IPS-18c (cell line): Measurements from ENCODE around the gene ZNF765.
"Not testable (repeated sequence)": the region's sequence is repeated elsewhere in the genome, so short reads cannot be mapped to it uniquely, and the experiment has no call there.

ENCODE experiments used
- H3K4me3 ChIP-seq: 2 replicates; pipeline ENCODE4 v1.7.0; 2013; ENCODE audit warnings: low read depth, mild to moderate bottlenecking, low read length, moderate library complexity; ENCODE audit not compliant: insufficient read depth
- H3K9me3 ChIP-seq: one replicate; pipeline ENCODE4 v1.6.1; 2013; ENCODE audit warnings: mild to moderate bottlenecking, low read length, moderate library complexity; ENCODE audit not compliant: control insufficient read depth, insufficient read depth

Gene ZNF765

DNA sequence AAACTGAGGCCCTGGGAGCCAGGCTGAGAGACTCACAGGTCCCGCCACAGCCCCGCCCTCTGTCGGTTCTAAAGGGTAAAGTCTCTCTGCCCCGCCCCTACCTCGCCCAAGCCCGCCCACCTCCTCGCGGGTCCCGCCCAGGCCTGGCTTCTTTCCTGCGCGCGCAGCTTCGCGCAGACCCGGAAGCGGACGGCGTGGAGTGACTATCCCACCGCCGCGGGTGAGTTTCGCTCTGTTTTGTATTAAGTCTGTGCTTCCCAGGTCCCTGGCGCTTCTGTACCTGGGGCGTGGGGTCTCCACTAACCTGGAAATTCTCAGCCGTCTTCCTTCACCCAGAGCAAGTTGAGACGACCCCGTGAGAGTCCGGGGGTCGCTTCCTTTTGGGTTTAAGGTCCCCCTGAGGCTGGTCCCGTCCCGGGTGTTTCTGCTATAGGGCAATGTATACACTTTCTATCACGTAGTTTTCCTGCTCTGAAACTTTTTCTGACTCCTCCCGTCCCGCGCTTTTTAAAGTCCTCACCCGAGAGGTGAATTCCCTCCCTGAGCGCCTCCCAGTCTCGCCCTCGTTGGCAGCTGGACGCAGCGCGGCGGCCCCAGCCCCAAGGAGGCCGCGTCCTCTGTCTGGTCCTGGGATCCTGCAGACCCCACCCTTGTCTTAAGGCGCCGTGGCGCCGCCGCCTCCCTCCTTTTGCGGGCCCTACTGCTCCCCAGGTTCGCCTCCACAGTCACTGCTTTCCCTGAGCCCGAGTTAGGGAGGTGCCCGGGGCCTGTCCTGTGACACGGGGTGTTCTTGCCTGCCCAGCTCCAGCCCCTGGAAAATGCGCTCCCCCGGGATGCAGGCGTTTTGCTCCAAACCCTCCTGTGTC, at the start of gene ZNF765:
TSS of gene ZNF765 (plus strand) at position 176 of the 866 bp plus-strand sequence. CDS start 2,867 bp downstream, outside the sequence.
- peak within 1 kb of the TSS; percentile 89 for H3K4me3 ChIP-seq
- H3K9me3 ChIP-seq = no peaks in the 10 kb centered on the region

GRCh38 chr19:53355739-53356138, 39.2 kb upstream of the ZNF765 start:
- Histone ChIP-seq H3K9me3 (peaks cover 18% of the 10 kb centered on the region), H3K4me3 (no peak overlapping the region)

DNA sequence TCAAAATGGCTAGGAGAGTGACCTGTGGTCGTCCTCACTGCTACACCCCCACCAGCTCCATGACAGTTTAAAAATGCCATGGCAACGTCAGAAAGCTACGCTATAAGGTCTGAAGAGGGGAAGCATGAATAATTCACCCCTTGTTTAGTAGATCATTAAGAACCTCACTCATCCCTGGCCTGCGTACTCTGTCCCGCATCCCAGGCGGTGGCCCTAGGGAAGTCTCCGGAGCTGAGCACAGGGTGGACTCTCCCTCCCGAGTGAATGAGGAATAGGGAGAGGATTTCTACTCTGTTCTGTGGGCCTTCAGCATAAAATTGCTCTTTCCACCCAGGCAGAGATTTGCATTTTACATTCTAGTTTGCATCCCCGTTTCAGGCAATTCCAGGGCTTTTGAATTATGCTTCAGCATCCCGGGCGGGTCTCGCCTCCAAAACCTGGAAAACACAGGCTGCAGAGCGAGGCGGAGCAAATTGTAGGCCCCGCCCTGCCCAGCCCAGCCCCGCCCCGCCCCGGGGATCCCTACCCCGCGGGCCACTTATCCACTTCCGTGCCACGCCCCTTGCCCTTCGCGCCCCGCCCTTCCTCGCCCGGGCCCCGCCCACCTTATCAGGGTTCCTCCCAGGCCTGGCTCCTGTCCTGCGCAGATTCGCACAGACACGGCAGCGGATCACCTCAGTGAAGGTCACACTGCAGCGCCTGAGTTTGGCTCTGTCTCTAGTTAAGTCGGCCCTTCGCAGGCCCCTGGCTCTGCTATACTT, 36.9 kb upstream of the ZNF765 start:
- no peak overlapping the region for H3K4me3 ChIP-seq
- H3K9me3 ChIP-seq = peaks cover 7% of the 10 kb centered on the region

- not testable (repeated sequence) for H3K9me3 ChIP-seq, H3K4me3 ChIP-seq
Measured at GRCh38 chr19:53360056-53360455, 34.9 kb upstream of the ZNF765 start.

- H3K4me3 ChIP-seq = peak within 1 kb of the TSS; percentile 55
Measured at GRCh38 chr19:53365134-53365898, 29.6 kb upstream of the ZNF765 start, which contains the start of gene ZNF525. ZNF525 (plus strand) TSS chr19:53365705; CDS start chr19:53372282, 6,577 bp downstream.

GRCh38 chr19:53365899-53366493, 29.0 kb upstream of the ZNF765 start:
- Histone ChIP-seq H3K9me3 (no peaks in the 10 kb centered on the region), H3K4me3 (peak overlapping the region; percentile 55)

More at GRCh38 chr19:53365134-53365898, 29.6 kb upstream of the ZNF765 start, which contains the start of gene ZNF525:
- H3K9me3 ChIP-seq = no peaks in the 10 kb centered on the region

GRCh38 chr19:53372196-53372595, 22.8 kb upstream of the ZNF765 start:
- Histone ChIP-seq H3K9me3 (no peaks in the 10 kb centered on the region), H3K4me3 (no peak overlapping the region)

- H3K9me3 ChIP-seq = no peaks in the 10 kb centered on the region
Measured at GRCh38 chr19:53374288-53374687, 20.7 kb upstream of the ZNF765 start.

GRCh38 chr19:53374743-53375142, 20.2 kb upstream of the ZNF765 start:
- no peaks in the 10 kb centered on the region for H3K9me3 ChIP-seq
- H3K4me3 ChIP-seq = no peak overlapping the region

More at GRCh38 chr19:53374288-53374687, 20.7 kb upstream of the ZNF765 start:
- H3K4me3 ChIP-seq = no peak overlapping the region

DNA sequence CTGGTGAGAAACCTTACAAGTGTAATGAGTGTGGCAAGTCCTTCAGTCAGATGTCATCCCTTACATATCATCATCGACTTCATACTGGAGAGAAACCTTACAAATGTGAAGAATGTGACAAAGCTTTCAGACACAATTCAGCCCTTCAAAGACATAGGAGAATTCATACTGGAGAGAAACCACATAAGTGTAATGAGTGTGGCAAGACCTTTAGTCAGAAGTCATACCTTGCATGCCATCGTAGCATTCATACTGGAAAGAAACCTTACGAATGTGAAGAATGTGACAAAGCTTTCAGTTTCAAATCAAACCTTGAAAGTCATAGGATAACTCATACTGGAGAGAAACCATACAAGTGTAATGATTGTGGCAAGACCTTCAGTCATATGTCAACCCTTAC, 13.6 kb upstream of the ZNF765 start:
- Histone ChIP-seq H3K4me3 (no peak overlapping the region), H3K9me3 (peaks cover 7% of the 10 kb centered on the region)

- no peak overlapping the region for H3K4me3 ChIP-seq
- H3K9me3 ChIP-seq = peaks cover 7% of the 10 kb centered on the region
Measured at GRCh38 chr19:53388168-53388567, 6.8 kb upstream of the ZNF765 start.

DNA sequence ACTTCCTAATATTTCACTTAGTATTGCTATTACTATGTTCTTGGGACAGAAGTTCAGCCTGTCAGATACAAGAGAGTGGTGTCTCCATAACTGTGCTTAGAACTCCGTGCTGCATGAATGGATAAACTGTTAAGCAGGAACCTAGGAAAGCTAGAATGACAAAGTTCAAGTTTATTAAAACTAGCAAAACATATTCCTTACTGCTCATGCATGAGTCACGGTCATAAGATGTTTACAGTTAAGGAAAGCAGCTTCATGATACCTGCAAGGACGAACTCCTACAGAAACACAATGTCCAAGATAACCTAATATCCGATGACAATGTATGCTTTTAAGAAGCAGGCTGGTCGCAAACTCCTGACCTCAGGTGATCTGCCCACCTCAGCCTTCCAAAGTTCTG, 6.0 kb upstream of the ZNF765 start:
- H3K9me3 ChIP-seq = peaks cover 7% of the 10 kb centered on the region

GRCh38 chr19:53389571-53389970, 5.4 kb upstream of the ZNF765 start:
- Histone ChIP-seq H3K4me3 (peak overlapping the region; percentile 36; the same call in 1 of the 2 replicates), H3K9me3 (peaks cover 5% of the 10 kb centered on the region)

More for the DNA sequence above, 6.0 kb upstream of the ZNF765 start:
- no peak overlapping the region for H3K4me3 ChIP-seq

GRCh38 chr19:53389978-53390377, 5.0 kb upstream of the ZNF765 start:
- H3K4me3 ChIP-seq = peak overlapping the region; percentile 36; the same call in 1 of the 2 replicates
- H3K9me3 ChIP-seq = peaks cover 5% of the 10 kb centered on the region

- peak overlapping the region; percentile 89; the same call in 1 of the 2 replicates for H3K4me3 ChIP-seq
- no peaks in the 10 kb centered on the region for H3K9me3 ChIP-seq
Measured at GRCh38 chr19:53394522-53394973, 401 bp upstream of the ZNF765 start.

DNA sequence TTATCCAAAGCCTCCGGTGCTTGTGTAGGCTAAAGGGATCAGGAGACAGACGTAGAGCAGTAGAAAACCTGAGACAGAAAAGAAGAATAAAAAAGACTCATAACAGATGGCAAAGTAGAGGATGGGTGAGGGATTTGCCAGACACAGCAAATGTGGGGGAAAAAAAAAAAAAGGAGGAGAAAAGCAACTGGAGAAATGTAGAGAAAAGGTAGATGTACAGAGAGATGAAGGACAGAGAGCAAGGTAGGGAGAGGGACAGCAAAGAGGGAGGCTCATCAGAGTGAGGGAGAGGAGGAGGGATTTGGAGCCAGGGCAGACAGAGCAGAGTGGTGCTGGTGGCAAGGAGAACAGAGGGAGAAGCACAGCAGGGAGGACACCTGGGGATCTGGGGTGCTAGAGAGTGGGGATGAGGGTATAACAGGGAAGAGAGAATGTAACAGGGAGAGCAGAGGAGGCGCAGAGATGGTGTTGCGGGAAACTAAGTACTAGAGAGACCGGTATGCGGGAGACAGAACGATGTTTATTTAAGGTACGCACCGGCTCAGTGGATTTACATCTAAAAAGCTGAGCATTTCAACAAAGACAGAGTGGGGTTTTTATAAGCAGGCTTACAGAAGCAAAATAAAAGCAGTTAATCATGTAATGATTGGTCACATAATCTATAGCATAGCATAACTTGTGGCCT, 1.0 kb downstream of the ZNF765 start:
- peak overlapping the region; percentile 89 for H3K4me3 ChIP-seq
- not testable (repeated sequence) for H3K9me3 ChIP-seq
